Right lobe of liver (tissue), 6 donors: ENCODE results near the gene LLCFC1. TPM values are rescaled to one million over a fixed set of nuclear protein-coding genes. Genes with fewer than 3 reads are reported as not detected.
A peak's percentile ranks its signal among the peaks of the same experiment; 100 is the strongest.

Source experiments
- ATAC-seq, 4 donors: fragments of 200-7000 bp; cut with Tn5 transposase; one replicate each; pipeline ENCODE4 v1.9.1; 2020; ENCODE audit warnings: mild to moderate bottlenecking in 4 of 4, moderate library complexity in 4 of 4
- DNase-seq, 3 donors: peaks; one replicate each; pipeline ENCODE4 v3.0.0-alpha.2; 2020
- H3K27ac ChIP-seq, 3 donors: fragments of 200-600 bp; one replicate each; pipeline ENCODE4 v1.8.0; 2022
- H3K27me3 ChIP-seq, 2 donors: fragments of 200-600 bp; one replicate each; pipeline ENCODE4 v1.8.0; 2022
- H3K36me3 ChIP-seq, 4 donors: fragments of 200-600 bp; sonication (generic) in 1 of 4; one replicate each; pipeline versions ENCODE4 v1.5.1 to v1.8.0; 2017 to 2022; ENCODE audit warnings: control low read depth in 1 of 4
- H3K4me1 ChIP-seq, 4 donors: fragments of 200-600 bp; sonication (generic) in 1 of 4; one replicate each; pipeline versions ENCODE4 v1.5.1 to v1.8.0; 2017 to 2022; ENCODE audit warnings: control low read depth in 1 of 4
- H3K4me3 ChIP-seq, 3 donors: fragments of 200-600 bp; one replicate each; pipeline ENCODE4 v1.8.0; 2022
- H3K9me3 ChIP-seq, 4 donors: fragments of 200-600 bp; sonication (generic) in 1 of 4; one replicate each; pipeline versions ENCODE4 v1.5.1 to v1.8.0; 2017 to 2022; ENCODE audit warnings: control low read depth in 1 of 4
- POLR2A ChIP-seq: fragments of 450-650 bp; IDR thresholded peaks from one replicate; pipeline ENCODE4 v1.6.1; 2017; ENCODE audit warnings: antibody characterized with exemption, mild to moderate bottlenecking
- WGBS: methylation state at CpG from one replicate; pipeline ENCODE4 v1.1.6; 2018; ENCODE audit warnings: low coverage, low lambda C conversion rate; ENCODE audit not compliant: insufficient coverage; ENCODE audit errors: missing lambda C conversion rate; 5-methylcytosine and 5-hydroxymethylcytosine counted together
- intact Hi-C, 2 donors: fragments of 100-400 bp; cut with DNase I; formaldehyde crosslinking; loops; one replicate each; pipeline versions ENCODE4 v1.11.2 to v1.14.1; 2022
- long read RNA-seq: library from polyadenylated mRNA; unstranded; transcript quantifications from one replicate; pipeline ENCODE4 v2.0.0, GENCODE V29; 2019
- total RNA-seq, 6 experiments: library from RNA; depleted of rRNA in 2 of 6; stranded (reverse); fragments of >200 nt in 2 of 6; fragmentation: NEBNext Ultra II Directional in 3 of 6; extraction: Animal tissue kit (Norgen Biotek cat#: 25700) in 3 of 6; gene quantifications; one replicate each; pipeline versions ENCODE4 v1.1.0 to v1.2.4, GENCODE V29; 2016 to 2023
- TF ChIP-seq, protein P1 (sequence below), 4 donors: fragments of 200-600 bp in 3 of 4; fragments of 450-650 bp in 1 of 4; IDR thresholded peaks; one replicate each; pipeline versions ENCODE4 v1.5.1 to v1.8.0; 2016 to 2022; ENCODE audit warnings: antibody characterized with exemption in 4 of 4, mild to moderate bottlenecking in 2 of 4
- donor health status: DM: no; HTN: yes; CAD: no.
- donor health status: DM: no; HTN: no; CAD: no.
- donor health status: DM: no; HTN: no; CAD: no.
- donor health status: DM: no; HTN: yes; CAD: no.
- donor health status: DM: no; HTN: yes; CAD: no.

The LLCFC1 gene
- not detected for total RNA-seq
- long read RNA-seq = 0 reads

DNA sequence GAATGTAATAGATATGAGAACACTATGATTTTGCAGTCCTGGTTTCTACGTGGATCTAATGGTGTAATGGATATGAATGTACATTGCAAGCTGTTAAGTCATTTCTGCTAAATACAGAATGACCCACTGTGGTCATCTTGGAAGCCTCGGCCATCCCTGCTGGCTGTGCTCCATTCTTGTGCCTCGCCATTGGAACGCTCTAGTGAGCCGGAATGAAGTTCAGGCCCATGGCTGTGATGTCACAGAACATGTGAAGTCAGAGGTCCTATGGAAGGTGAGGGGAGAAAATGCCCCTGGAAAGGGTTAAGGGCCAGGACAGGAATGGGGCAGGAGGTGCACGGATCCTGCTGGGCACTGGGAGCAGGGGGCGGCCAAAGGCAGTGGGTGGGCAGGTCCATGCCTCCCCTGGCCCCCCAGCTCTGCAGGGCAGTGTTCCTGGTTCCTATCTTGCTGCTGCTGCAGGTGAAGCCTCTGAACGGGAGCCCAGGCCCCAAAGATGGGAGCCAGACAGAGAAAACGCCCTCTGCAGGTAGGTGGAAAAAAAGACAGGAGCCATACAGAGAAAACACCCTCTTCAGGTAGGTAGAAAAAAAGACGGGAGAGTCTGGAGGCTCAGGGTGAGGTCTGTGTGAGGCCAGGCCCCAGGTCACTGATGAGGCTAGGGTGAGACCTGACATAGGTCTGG lies at the start of gene LLCFC1:
Gene LLCFC1 (plus strand): TSS at position 259 of the 685 bp plus-strand sequence. CDS start 138 bp downstream, at position 397.
- ATAC-seq (peak in 1 of 4 donors; percentile 23), DNase-seq (no peak)
- intact Hi-C loops = no loop called here
- H3K9me3 ChIP-seq = no peaks in the 10 kb centered on the region
- H3K4me3 ChIP-seq = no peak within 1 kb of the TSS
- WGBS = 58% methylated on average over 8 of the region's 10 CpGs
- no peaks in the 10 kb centered on the region for H3K4me1 ChIP-seq
- no peaks in the 10 kb centered on the region for H3K27me3 ChIP-seq
- TF ChIP-seq POLR2A = no peak
- TF ChIP-seq, protein P1, sequence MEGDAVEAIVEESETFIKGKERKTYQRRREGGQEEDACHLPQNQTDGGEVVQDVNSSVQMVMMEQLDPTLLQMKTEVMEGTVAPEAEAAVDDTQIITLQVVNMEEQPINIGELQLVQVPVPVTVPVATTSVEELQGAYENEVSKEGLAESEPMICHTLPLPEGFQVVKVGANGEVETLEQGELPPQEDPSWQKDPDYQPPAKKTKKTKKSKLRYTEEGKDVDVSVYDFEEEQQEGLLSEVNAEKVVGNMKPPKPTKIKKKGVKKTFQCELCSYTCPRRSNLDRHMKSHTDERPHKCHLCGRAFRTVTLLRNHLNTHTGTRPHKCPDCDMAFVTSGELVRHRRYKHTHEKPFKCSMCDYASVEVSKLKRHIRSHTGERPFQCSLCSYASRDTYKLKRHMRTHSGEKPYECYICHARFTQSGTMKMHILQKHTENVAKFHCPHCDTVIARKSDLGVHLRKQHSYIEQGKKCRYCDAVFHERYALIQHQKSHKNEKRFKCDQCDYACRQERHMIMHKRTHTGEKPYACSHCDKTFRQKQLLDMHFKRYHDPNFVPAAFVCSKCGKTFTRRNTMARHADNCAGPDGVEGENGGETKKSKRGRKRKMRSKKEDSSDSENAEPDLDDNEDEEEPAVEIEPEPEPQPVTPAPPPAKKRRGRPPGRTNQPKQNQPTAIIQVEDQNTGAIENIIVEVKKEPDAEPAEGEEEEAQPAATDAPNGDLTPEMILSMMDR (IDR thresholded peaks at IDR 0.05) = peak in 1 of 4 donors; percentile 12
- H3K27ac ChIP-seq = no peak within 1 kb of the TSS
- no peaks in the 10 kb centered on the region for H3K36me3 ChIP-seq

DNA sequence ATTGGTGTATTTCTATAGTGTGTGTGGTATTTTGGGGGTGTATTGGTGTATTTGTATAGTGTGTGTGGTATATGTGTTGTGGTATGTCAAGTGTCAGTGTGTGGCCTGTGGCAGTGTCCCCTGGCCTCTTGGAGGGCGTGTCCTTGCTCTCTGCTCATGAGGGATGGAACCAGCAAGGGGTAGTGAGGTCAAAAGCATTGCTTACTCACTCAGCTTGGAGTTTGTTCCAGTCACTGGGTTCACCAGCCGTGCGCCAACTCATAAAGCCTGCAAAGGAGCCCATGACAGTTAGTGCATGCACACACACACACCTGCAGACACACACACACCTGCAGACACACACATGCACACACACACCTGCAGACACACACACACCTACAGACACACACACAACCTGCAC lies 49.5 kb upstream of the LLCFC1 start:
- Histone ChIP-seq H3K4me3 (no peak overlapping the region), H3K27ac (no peak overlapping the region), H3K27me3 (no peaks in the 10 kb centered on the region), H3K36me3 (no peaks in the 10 kb centered on the region), H3K9me3 (no peaks in the 10 kb centered on the region), H3K4me1 (no peaks in the 10 kb centered on the region)
- WGBS = no CpG with 5 or more reads among the region's 3 CpGs
- peak in 1 of 3 donors; percentile 33 for DNase-seq
- TF ChIP-seq POLR2A = no peak
- TF ChIP-seq, protein P1 (IDR thresholded peaks at IDR 0.05) = no peak
- ATAC-seq = peak in 2 of 4 donors; percentile 45 to 59
- intact Hi-C loops = no loop called here

DNA sequence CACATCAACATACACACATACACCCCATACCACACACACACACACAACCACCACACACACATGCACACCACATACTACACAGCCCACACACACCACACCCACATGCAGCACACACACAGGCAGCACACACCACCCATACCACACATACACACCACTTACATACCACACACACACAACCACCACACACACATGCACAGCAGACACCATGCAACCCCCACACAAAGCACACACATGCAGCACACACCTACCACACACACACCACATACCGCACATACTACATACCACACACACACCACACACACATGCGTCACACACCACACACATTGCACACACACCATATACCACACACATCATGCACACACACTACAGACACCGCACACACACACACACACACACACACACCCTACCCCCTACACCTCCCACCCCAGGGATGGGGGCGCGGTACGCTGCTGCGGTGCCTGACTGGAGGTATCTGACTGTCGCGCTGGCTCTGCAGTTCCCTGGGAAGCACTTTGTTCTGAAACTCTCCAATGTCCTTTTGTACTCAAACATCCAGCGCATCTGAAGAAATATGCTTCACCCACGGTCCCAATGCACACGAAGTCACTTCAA lies 48.3 kb upstream of the LLCFC1 start:
- 53% methylated on average over 9 of the region's 12 CpGs for WGBS
- ATAC-seq (no peak), DNase-seq (peak in 1 of 3 donors; percentile 14)
- Histone ChIP-seq H3K27ac (no peak overlapping the region), H3K4me1 (no peaks in the 10 kb centered on the region), H3K9me3 (no peaks in the 10 kb centered on the region), H3K4me3 (no peak overlapping the region), H3K36me3 (no peaks in the 10 kb centered on the region), H3K27me3 (no peaks in the 10 kb centered on the region)
- intact Hi-C loops = no loop called here
- no peak for TF ChIP-seq POLR2A
- TF ChIP-seq, protein P1 (IDR thresholded peaks at IDR 0.05) = no peak

DNA sequence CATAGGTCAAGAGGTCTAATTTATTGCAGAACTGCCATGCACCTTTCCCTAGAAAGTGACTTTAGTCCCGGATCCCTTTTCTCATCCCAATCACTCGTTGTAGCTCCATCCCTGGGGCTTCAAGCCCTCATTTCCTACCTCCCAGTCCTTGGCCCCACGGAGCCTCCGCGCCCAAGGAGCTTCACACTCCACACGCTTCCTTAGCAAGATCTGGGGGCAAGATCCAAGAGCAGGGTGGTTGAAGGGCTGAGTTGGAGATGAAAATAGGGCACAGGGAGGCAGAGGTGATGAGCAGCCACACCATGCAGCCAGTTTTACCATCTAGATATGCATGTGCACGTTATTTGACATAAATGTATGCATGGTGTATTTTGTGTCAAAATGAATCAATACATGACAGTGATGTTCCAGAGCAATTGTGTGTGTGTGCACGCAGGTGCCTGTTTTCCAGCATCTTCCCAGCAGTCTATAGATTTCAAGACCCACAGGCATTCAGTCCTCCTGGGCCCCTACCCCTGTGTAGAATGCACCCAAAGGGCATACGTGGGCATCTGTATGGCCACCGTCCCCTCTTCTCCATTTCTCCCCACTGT lies 47.7 kb upstream of the LLCFC1 start:
- TF ChIP-seq POLR2A = no peak
- TF ChIP-seq, protein P1 (IDR thresholded peaks at IDR 0.05) = no peak
- ATAC-seq (no peak), DNase-seq (peak in 1 of 3 donors; percentile 19)
- Histone ChIP-seq H3K4me1 (no peaks in the 10 kb centered on the region), H3K36me3 (no peaks in the 10 kb centered on the region), H3K4me3 (no peak overlapping the region), H3K27ac (no peak overlapping the region), H3K9me3 (no peaks in the 10 kb centered on the region), H3K27me3 (no peaks in the 10 kb centered on the region)
- intact Hi-C loops = no loop called here
- WGBS = 63% methylated on average over 9 of the region's 10 CpGs
